SH-SY5Y (cell line): ENCODE data around the gene ROBO2.

ENCODE experiments used
- GATA2 ChIP-seq: IDR thresholded peaks from 2 replicates; pipeline ENCODE4 v1.6.1; 2011; ENCODE audit warnings: mild to moderate bottlenecking, low read depth, low read length
- GATA3 ChIP-seq: IDR thresholded peaks from 2 replicates; pipeline ENCODE4 v1.6.1; 2011; ENCODE audit warnings: low read depth, mild to moderate bottlenecking, low read length, moderate library complexity

DNA sequence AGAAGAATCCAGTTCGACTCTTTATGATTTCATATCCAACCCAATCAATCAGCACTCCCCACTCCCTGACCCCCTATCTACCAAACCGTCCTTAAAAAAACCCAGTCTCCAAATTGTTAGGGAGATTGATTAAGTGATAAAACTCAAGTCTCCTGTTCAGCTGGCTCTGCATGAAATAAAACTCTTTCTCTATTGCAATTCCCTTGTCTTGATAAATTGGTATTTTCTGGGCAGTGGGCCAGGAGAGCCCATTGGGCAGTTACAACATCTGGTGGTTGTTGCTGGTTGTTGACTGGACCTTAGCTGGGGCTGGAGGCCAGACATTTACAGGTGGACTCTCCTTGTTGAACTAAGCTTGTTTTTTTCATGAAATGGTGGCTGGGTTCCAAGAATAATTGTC lies 642.3 kb downstream of the ROBO2 start:
- no peak for TF ChIP-seq GATA3
- no peak for TF ChIP-seq GATA2
